Stomach (tissue), 9 donors: ENCODE data around the gene SPPL2A. TPM values are rescaled to one million over a fixed set of nuclear protein-coding genes. Genes with fewer than 3 reads are reported as not detected.

ENCODE experiments used
- DNase-seq, 2 donors: peaks; one replicate each; pipeline versions ENCODE4 v3.0.0 to v3.0.0-alpha.2; 2013 to 2019
- H3K27ac ChIP-seq, 5 donors: fragments of 200-600 bp in 4 of 5; sonication (generic) in 4 of 5; one replicate each; pipeline ENCODE4 v1.5.1; 2013 to 2019; ENCODE audit warnings: mild to moderate bottlenecking in 1 of 5, moderate library complexity in 1 of 5
- H3K27me3 ChIP-seq, 3 donors: fragments of 200-600 bp; sonication (generic); one replicate each; pipeline ENCODE4 v1.5.1; 2017 to 2019; ENCODE audit warnings: mixed run types in 1 of 3
- H3K36me3 ChIP-seq, 4 donors: fragments of 200-600 bp; sonication (generic); 1 replicate in 3 of 4; 2 replicates in 1 of 4; pipeline ENCODE4 v1.5.1; 2016 to 2019
- H3K4me1 ChIP-seq, 4 donors: fragments of 200-600 bp; sonication (generic); one replicate each; pipeline ENCODE4 v1.5.1; 2016 to 2019
- H3K4me3 ChIP-seq, 4 donors: fragments of 200-600 bp; sonication (generic) in 3 of 4; one replicate each; pipeline ENCODE4 v1.5.1; 2016 to 2019; ENCODE audit warnings: mild to moderate bottlenecking in 1 of 4
- H3K9me3 ChIP-seq, 4 donors: fragments of 200-600 bp; sonication (generic); one replicate each; pipeline ENCODE4 v1.5.1; 2016 to 2019
- CTCF ChIP-seq, 7 experiments: fragments of 450-650 bp in 4 of 7; fragments of 200-600 bp in 3 of 7; sonication (generic) in 3 of 7; IDR thresholded peaks; one replicate each; pipeline ENCODE4 v1.5.1; 2016 to 2019; ENCODE audit warnings: antibody characterized with exemption in 7 of 7, control low read depth in 2 of 7, mild to moderate bottlenecking in 1 of 7
- EP300 ChIP-seq: sonication (generic); formaldehyde crosslinking; IDR thresholded peaks from one replicate; pipeline ENCODE4 v1.6.1; 2017; ENCODE audit warnings: antibody characterized with exemption
- POLR2A ChIP-seq, 4 donors: fragments of 450-650 bp; IDR thresholded peaks; one replicate each; pipeline ENCODE4 v1.6.1; 2016; ENCODE audit warnings: antibody characterized with exemption in 4 of 4, control low read depth in 2 of 4, mild to moderate bottlenecking in 1 of 4, moderate library complexity in 1 of 4
- POLR2AphosphoS5 ChIP-seq, 3 donors: sonication (generic); formaldehyde crosslinking; IDR thresholded peaks; one replicate each; pipeline ENCODE4 v1.6.1; 2016; ENCODE audit warnings: antibody characterized with exemption in 3 of 3
- WGBS, 5 donors: extraction: QIAGEN DNeasy Blood & Tissue Kit in 3 of 5; methylation state at CpG; one replicate each; pipeline versions ENCODE4 v1.1.5 to v1.1.7; 2013 to 2018; 5-methylcytosine and 5-hydroxymethylcytosine counted together
- intact Hi-C: fragments of 100-400 bp; cut with DNase I; formaldehyde crosslinking; loops from one replicate; pipeline ENCODE4 v1.15.1; 2023; ENCODE audit warnings: low total_unique reads
- polyA plus RNA-seq, 3 donors: library from polyadenylated mRNA; stranded (reverse); fragments of 200-250 nt; gene quantifications; one replicate each; pipeline ENCODE4 v1.2.3, GENCODE V29; 2013
- total RNA-seq, 5 donors: library from RNA; depleted of rRNA; stranded (reverse); fragments of >200 nt; gene quantifications; one replicate each; pipeline versions ENCODE4 v1.1.0 to v1.2.3, GENCODE V29; 2014 to 2016
- donor health status: healthy with polysubstance abuse.
- donor health status: Bipolar disorder and iron deficiency.
- donor health status: healthy.

Gene SPPL2A
- total and polyA plus RNA-seq, 8 donors: 18.4 to 234 (median 32.0) TPM

- intact Hi-C loops: no loop called here
- no peaks in the 10 kb centered on the region for H3K9me3 ChIP-seq
- H3K4me1 ChIP-seq: peaks cover 0 to 33% (median 15%) of the 10 kb centered on the region in 4 donors
- 80 to 91% (median 88%) methylated on average over 2 of the region's 2 CpGs for WGBS, 5 donors
- H3K4me3 ChIP-seq: no peak overlapping the region
- no peak for DNase-seq
- no peaks in the 10 kb centered on the region for H3K27me3 ChIP-seq
- no peak overlapping the region for H3K27ac ChIP-seq
- peaks cover 19 to 72% (median 64%) of the 10 kb centered on the region in 4 donors for H3K36me3 ChIP-seq
- TF ChIP-seq CTCF (IDR thresholded peaks at IDR 0.05): no peak
- TF ChIP-seq POLR2AphosphoS5 (IDR thresholded peaks at IDR 0.05): no peak
- TF ChIP-seq EP300: no peak
- no peak for TF ChIP-seq POLR2A (IDR thresholded peaks at IDR 0.05)
Measured at GRCh38 chr15:50747523-50747922, 18.0 kb downstream of the SPPL2A start.

GRCh38 chr15:50744601-50745000 lies 20.9 kb downstream of the SPPL2A start:
- whole genome bisulfite sequencing, 5 donors: 86 to 95% (median 90%) methylated on average over 1 of the region's 1 CpG
- H3K4me3 ChIP-seq: no peak overlapping the region
- no peak overlapping the region for H3K27ac ChIP-seq
- intact Hi-C loops: no loop called here
- H3K9me3 ChIP-seq: no peaks in the 10 kb centered on the region
- H3K4me1 ChIP-seq: peaks cover 0 to 6% (median 0%) of the 10 kb centered on the region in 4 donors
- DNase-seq: no peak
- TF ChIP-seq CTCF (IDR thresholded peaks at IDR 0.05) (no peak), POLR2A (IDR thresholded peaks at IDR 0.05) (no peak), POLR2AphosphoS5 (IDR thresholded peaks at IDR 0.05) (no peak), EP300 (no peak)
- no peaks in the 10 kb centered on the region for H3K27me3 ChIP-seq
- peaks cover 26 to 97% (median 91%) of the 10 kb centered on the region in 4 donors for H3K36me3 ChIP-seq

- Histone ChIP-seq H3K27ac (no peak overlapping the region), H3K36me3 (peaks cover 33 to 98% (median 96%) of the 10 kb centered on the region in 4 donors), H3K4me3 (no peak overlapping the region), H3K27me3 (no peaks in the 10 kb centered on the region), H3K4me1 (no peaks in the 10 kb centered on the region), H3K9me3 (no peaks in the 10 kb centered on the region)
- intact Hi-C loops: no loop called here
- 73 to 96% (median 89%) methylated on average over 3 of the region's 3 CpGs for whole genome bisulfite sequencing, 5 donors
- TF ChIP-seq POLR2AphosphoS5 (IDR thresholded peaks at IDR 0.05) (no peak), EP300 (no peak), POLR2A (IDR thresholded peaks at IDR 0.05) (no peak), CTCF (IDR thresholded peaks at IDR 0.05) (no peak)
- DNase-seq: no peak
Measured at GRCh38 chr15:50740955-50741354, 24.6 kb downstream of the SPPL2A start.

GRCh38 chr15:50736823-50737222 lies 28.7 kb downstream of the SPPL2A start:
- Histone ChIP-seq H3K4me1 (no peaks in the 10 kb centered on the region), H3K4me3 (no peak overlapping the region), H3K9me3 (no peaks in the 10 kb centered on the region), H3K27me3 (no peaks in the 10 kb centered on the region), H3K27ac (no peak overlapping the region), H3K36me3 (peaks cover 32 to 100% (median 98%) of the 10 kb centered on the region in 4 donors)
- intact Hi-C loops: no loop called here
- TF ChIP-seq POLR2A (IDR thresholded peaks at IDR 0.05): no peak
- no peak for TF ChIP-seq EP300
- no peak for TF ChIP-seq POLR2AphosphoS5 (IDR thresholded peaks at IDR 0.05)
- TF ChIP-seq CTCF (IDR thresholded peaks at IDR 0.05): no peak
- DNase-seq: no peak
- 89 to 95% (median 94%) methylated on average over 8 of the region's 8 CpGs for WGBS, 5 donors
